ENCODE data around the gene WWP2.

WWP2 gene

DNA sequence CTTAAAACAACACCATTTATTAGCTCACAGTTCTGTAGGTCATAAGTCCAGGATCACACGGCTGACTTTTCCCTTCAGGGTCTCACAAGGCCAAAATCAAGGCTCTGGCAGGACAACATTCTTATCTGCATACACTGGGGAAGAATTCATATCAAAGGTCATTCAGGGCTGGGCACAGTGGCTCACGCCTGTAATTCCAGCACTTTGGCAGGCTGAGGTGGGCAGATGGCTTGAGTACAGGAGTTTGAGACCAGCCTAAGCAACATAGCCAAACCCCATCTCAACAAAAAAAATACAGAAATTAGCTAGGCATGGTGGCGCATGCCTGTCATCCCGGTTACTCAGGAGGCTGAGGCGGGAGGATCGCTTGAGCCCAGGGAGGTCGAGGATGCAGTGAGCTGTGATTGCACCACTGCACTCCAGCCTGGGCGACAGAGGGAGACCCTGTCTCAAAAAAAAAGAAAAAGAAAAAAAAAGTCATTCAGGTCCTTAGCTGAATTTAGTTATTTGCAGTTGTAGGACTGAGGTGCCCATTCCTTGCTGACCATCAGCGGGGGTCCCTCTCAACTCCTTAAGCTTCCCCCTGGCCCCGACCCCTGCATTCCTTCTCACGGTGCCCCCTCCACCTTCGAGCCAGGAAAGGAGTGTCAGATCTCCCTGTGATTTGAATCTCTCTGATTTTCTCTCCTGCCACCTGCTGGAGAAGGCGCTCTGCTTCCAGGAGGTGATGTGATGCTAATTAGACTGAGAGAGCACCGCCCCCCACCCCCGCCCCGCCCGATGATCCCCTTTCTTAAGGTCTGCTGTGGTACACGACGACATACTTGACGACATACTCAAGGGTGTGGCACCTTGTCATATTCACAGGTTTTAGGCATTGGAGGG lies 97.2 kb downstream of the WWP2 start:
- peak; percentile 10 for DNase-seq

DNA sequence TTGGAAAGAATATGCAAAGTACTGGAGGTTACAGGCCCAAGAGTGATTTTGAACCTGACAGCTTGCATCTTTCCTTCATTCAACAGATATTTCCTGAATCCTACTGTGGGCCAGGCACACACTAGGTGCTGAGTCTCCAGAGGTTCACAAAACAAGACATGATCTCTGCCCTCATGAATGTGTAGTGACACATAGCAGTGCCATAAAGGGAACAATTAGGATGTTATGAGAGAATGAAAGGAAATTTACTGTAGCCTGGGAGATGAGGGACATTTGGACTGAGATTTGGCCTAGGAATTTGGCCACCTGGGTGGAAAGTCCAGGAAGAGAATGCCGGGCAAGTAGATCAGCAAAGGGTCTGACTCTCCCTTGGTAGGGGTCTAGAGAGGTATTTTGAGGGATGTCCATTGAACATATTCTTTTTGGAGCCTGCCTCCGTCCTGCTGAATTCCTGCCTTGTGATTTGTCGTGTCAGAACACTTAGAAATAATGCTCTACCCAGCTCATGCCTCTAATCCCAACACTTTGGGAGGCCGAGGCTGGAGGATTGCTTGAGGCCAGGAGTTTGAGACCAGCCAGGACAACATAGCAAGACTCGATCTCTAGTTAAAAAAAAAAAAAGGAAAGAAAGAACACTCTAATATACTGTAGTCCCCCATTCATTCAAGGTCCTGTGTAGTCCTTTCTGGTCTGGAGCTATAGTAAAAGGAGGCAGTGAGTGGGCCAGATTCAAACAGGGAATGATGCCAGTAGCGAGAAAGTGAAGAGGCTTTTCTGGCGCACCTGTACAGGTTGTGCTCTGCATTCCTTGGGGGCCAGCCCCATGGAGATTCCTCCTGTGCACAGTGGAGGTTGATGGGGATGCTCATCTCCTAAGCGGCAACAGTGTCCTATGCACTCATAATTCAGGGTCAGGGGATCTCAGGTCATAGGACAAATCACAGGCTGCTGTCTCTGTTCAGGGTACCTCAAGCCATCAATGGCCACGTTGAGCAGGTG lies 98.4 kb downstream of the WWP2 start:
- DNase-seq = no peak

DNA sequence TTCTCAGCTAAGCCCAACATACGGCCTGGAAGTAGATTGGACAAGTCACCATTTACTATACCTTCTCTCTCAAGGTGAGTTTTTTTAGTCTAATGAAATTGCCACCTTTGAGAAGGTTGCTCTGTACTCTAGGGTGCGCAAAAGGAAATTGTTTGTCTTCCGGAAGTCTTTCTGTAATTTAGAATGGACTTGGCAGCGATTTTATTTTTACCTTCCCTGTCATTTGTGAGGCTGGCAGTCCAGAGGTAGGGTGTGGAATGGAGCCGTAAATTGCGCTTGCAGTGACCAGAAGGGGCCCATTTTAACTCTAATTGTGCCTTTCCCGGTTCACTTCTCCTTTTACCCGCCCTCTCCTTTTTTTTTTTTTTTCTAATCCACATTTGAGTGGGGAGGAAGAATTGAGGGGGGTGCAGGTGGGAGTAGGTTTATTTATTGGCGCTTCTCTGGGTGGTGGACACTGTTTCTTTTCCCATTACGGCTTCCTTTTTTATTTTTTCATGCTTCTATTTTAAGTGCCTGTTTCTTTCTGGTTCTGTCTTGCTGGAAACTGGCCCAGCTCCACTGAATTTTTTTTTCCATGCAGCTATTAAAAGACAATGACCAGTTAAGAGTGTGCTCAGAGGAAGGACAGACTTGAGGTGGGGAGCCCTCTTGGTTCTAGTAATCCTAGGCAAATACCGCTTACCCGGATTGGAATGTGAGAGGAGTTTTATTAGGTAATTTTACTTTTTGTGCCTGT lies 99.3 kb downstream of the WWP2 start:
- no peak for DNase-seq

- no peak for DNase-seq
Observed at GRCh38 chr16:69863401-69864281, 101.5 kb downstream of the WWP2 start.

- peak; percentile 72 for DNase-seq
Observed at GRCh38 chr16:69865701-69866100, 103.6 kb downstream of the WWP2 start.

DNA sequence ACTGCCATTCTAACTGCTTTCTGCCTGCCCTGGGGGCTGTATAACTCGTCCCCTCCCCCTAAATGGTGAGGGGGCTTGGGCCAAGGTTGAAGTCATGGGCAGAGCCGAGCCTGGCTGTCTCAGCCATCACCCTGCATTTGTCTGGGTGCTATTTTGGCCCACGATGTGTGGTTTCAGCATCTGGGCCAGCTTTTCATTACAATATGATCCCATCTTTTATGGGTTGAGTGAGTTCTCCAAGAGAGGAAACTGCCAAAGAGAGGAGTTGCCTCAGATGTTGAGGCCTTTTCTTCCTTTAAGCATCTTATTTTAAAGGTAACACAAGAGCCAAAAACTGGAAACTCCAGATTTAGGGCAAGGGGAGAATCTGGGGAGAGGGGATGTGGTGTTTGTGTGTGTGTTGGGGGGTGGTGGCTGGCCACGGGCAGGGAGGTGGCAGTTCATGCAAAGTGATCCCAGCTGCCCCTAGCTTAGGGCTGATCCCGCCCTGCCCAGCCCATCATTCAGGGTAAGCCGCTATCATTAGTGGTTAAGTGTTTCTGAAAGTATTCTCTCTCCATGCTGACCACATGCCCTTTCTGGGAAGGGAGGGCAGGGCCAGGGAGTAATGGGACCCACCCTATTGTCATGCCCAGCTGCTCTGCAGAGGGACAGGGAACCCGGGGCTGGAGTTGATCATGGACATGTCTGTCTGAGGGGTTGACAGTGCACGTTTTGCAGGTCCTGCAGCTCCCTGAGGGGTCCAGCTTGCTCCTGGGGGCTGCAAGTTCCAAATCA lies 105.8 kb downstream of the WWP2 start:
- DNase-seq = peak; percentile 14

DNA sequence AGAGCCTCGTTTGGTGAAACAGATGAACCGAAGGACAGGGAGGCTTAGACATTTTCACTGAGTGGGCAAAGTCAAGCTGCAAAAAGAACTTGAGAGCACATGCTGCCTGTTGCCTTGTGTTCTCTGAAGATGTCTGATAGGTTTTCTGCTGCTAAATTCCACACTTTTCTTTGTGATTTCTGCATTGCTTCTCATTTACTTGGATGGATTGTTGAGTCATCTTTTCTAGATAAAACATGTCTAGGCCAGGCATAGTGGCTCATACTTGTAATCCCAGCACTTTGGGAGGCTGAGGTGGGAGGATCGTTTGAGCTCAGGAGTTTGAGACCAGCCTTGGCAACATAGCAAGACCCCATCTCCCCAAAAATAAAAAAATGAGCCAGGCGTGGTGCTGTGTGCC lies 108.6 kb downstream of the WWP2 start:
- DNase-seq = no peak

DNA sequence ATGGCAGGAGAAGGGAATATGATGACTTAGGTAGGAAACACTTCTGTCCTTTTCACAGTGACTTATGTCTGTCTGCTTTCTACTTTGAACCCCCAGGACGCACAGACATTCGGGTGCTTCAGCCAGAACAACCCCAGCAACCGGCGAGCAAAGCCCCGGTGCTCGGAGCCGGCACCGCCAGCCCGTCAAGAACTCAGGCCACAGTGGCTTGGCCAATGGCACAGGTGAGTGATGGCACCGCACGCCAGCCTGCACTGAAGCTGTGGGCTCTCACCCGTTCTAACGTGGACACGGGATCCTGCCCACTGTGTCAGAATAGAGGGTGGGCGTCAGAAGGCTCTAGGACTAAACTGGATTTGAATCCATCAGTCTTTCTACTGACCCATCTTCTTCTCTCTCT lies 109.6 kb downstream of the WWP2 start:
- no peak for DNase-seq

DNA sequence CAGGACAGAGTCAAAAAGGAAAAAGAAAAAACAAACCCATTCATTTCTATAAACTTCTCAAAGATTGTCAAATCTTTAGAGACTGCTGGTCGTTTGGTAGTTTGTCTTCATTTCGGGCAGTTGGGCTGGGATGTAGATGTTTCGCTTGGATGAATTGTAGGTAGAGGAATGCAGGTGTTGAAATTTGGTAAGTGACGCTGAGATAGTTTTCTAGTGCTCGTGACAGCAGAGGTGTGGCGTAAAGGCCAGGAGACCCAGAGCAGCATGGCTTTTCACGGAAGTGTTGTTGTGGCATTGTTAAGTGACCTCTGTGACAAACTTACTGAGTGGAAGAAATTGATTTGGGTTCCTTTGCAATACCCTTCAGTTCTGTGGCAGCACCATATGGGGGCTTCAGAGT lies 110.8 kb downstream of the WWP2 start:
- no peak for DNase-seq

GRCh38 chr16:69873783-69874182 lies 111.7 kb downstream of the WWP2 start:
- DNase-seq = no peak

- no peak for DNase-seq
Observed at GRCh38 chr16:69874271-69874670, 112.1 kb downstream of the WWP2 start.

DNA sequence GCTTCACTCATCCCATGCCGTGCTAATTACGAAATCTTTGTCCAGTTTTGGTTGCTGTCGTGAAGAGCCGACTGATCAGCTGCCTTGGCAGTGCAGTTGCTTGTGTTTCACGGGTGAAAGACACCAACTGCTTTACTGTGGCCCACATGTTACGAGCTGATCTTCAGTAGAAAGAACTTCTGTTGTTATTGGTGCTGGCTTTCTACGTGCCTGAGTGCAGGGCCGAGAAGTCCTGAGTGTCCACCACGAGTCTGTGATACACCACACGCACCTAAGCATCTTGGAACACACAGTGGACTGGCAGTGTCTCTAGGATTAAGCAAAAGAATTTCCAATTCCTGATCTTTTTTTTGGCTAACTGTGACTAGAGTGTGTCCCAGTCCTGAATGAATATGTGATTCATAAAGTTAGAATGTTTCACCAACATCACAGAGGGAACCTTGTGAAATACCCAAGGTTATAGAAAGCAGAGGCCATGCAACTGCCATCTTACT lies 118.6 kb downstream of the WWP2 start:
- no peak for DNase-seq

DNA sequence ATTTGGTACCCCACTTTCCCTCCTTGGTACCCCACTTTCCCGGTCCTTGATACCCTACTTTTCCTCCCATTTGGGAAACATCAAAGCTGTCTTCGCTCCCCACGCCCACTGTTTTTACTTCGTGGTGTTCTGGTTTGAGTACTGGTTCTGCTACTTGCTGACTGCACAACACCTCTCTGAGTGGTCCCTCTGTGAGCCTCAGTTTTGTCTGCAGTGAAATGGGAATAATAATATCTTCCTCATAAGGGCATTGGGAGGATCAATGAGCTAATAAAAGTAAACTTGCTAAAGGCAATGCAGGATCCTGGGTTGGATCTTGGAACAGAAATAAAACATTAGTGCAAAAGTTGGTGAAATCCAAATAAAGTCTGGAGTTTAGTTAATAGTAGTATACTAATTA lies 119.0 kb downstream of the WWP2 start:
- DNase-seq = no peak

- no peak for DNase-seq
Observed at GRCh38 chr16:69883744-69884143, 121.6 kb downstream of the WWP2 start.

DNA sequence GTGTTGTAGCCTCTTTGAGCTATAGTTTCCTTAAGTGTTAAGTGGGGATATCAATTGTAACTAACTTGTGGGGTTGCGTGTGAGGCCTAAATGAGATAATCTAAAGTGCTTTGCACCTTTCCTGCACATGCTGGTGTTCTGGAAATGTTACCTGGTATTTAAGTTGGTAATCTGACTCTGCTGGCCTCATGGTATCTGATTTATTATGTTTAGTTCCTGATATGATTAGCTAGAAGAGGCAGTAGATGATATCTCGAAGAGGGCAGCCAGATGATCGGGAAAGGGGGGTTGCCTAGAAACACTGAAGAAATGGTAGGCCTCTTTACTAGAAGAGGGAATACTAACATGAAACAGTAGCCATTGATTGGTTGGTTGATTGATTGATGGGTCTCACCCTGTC lies 123.6 kb downstream of the WWP2 start:
- DNase-seq = no peak

GRCh38 chr16:69886726-69887125 lies 124.6 kb downstream of the WWP2 start:
- DNase-seq = no peak

DNA sequence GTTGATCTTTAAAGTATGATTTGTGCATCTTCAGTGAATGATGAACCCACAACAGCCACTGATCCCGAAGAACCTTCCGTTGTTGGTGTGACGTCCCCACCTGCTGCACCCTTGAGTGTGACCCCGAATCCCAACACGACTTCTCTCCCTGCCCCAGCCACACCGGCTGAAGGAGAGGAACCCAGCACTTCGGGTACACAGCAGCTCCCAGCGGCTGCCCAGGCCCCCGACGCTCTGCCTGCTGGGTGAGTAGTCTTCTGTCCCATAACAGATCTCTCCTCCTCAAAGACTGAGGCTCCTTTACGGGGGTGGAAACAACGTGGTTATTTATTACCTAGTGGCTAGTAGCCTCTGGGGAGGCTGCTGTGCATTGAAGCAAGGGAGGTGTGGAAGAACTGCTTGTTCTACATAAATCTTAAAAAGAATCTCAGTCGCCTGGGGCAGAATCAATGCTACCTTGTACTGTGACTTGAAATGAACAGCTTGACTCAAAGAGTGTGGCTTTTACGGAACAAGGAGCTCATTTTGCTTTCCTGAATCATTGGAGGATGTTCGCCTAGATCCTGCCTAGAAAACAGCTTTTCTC lies 126.0 kb downstream of the WWP2 start:
- no peak for DNase-seq

- no peak for DNase-seq
Observed at GRCh38 chr16:69889295-69889964, 127.3 kb downstream of the WWP2 start.

DNA sequence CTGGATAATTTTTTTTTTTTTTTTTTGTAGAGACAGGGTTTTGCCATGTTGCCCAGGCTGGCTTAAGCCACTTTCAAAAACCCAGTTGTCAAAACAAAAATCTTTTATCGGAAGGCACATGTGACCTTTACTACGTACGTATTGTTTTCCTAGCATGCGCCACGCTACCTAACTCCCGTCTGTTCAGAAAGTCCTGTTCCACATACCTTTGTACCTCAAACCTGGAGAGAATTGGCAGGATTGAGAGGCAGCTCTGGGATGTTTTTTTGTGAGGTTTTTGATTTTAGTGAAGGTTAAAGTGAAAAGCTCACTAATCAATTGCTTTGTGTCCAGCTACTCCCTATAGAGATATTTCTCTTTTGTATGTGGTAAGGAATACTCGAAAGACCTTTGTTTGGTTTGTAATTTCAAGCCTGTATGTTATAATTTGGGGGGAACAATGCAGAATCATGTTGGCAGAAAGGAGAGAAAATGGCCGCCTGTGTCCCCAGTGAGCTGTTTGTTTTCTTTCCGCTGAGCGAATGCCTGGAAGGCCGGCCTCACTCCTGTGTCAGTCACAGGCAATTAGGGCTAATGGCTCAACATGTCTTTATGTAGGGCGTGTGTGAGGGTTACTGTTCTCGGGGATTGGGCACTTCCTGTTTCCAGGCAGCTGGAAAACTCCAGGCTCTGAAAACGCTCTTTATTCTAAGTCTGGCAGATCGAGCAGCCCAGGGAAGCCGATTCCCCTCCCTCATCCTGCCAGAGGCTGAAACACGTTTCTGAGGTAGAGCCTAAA lies 128.2 kb downstream of the WWP2 start:
- no peak for DNase-seq
